CD4-positive, alpha-beta T cell treated with Interleukin-1 beta for 1 hour (primary cell): ENCODE data around the gene ZDHHC5.
A peak's percentile ranks its signal among the peaks of the same experiment; 100 is the strongest.

Source experiments
- DNase-seq, 2 donors: peaks; one replicate each; pipeline ENCODE4 v3.0.0-alpha.2; 2020 to 2022

The ZDHHC5 gene

DNA sequence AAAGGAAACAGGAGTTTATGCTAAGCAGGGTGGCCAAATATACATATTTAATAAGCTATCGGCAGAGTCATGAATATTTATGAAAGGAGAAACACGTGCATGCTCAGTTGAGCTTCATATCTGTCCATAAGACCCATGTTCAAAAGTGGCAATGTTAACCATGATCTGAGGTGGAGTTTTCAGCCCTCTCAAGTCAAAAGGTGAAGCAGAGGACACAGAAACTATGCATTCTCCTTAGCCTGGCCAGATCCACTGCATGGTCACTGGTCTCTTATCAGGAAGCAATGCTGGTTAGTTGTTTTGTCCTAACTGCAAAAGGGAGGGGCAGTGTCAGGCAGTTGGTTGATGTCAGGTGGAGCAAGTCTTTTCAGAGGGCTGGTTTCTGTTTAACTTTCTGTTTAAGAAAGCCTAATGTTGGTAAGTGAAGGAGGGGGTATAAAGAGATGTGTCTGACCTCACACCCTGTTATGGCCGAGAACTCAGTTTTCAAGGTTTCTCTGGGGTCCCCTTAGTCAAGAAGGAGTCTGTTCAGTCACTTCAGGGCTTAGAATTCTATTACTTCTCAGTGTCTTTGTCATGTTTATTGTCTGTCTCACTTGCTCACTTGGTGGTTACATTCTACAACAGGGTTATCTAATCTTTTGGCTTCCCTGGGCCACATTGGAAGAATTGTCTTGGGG lies 67.8 kb downstream of the ZDHHC5 start:
- no peak for DNase-seq

DNA sequence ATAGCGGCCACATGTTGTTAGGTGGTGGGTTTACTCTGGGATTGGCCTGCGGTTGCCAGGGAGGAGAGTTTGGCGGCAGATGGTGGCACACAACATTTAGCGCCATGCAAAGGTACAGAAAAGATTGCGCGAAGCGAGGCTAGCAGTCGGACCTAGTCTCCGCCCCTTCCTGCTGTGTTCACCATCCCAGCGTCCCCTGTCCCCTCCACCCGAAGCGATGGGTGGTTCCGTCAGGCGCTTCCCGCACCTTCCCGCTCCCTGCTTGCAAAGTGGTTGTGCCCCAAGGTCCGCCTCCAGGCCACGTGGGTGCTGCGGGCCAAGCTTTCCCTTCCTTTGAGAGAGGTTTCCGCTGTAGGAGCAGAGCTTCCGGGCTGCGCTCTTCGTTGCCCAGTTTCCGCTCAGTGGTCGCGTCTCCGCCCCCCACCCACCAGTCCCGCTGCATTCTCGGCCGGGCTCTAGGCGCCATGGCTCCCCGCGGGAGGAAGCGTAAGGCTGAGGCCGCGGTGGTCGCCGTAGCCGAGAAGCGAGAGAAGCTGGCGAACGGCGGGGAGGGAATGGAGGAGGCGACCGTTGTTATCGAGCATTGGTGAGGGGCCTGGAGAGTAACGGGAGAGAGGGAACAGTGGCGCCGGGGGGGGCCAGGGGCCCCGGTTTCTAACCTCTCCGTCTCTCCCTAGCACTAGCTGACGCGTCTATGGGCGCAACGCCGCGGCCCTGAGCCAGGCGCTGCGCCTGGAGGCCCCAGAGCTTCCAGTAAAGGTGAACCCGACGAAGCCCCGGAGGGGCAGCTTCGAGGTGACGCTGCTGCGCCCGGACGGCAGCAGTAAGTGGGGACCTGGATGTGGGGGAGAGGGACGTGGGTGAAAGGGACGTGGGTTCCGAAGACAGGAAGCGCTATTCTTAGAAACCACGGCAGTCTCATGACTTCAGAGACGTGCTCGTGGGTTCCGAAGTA lies 73.5 kb downstream of the ZDHHC5 start, which contains the start of gene SELENOH:
SELENOH (plus strand) TSS at position 360 of the 955 bp plus-strand sequence; CDS start at position 465, 105 bp downstream.
- DNase-seq: peak; percentile 92

DNA sequence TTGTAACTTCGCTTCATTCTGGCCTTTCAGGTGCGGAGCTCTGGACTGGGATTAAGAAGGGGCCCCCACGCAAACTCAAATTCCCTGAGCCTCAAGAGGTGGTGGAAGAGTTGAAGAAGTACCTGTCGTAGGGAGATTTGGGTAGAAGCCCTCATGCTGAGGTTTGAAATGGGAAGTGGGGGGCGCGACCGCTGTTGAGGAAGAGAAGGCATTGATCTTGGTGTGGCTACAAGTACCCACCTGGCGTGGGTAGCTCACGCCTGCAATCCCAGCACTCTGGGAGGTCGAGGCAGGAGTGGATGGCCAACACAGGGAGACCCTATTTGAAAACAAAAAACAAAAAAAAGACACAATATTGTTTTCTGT lies 74.2 kb downstream of the ZDHHC5 start:
- DNase-seq: no peak

DNA sequence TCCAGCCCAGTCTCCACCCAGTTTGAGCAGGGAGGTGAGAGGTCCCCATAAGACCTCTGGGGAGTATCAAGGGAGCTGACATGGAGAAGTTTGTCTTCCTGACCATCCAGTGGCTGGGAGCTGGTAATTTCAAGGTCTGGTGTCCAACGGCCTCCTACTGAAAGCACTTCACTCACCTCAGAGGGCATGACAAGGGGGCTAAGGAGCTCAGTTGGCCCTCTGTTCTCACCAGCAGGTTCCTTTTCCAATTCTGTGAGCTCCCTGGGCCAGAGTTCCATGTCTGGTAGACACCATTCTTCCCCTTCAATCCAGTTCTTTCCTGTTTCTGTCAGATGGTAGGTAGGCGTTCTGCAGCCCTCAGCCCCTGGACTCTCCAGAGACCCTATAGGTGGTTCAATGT lies 76.4 kb downstream of the ZDHHC5 start:
- DNase-seq: no peak

DNA sequence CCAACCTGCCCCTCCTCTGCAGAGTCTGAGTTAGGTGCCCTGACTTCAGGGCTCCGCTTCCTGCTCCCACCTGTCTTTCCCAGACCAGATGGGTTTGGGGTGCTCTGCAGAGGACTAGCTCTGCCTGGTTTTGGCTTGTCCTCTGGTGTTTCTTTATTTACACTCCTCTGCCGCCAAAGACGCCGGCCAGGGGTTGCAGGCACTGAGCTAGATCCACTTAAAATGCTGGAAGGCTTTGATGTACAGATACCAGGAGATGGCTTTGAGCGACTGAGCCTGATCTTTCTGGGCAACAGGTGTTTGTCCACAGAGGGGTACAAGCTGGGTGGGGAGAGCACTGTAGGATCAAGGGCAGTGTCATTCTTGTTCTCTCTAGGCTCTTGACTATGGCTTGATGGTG lies 77.3 kb downstream of the ZDHHC5 start:
- DNase-seq: no peak

DNA sequence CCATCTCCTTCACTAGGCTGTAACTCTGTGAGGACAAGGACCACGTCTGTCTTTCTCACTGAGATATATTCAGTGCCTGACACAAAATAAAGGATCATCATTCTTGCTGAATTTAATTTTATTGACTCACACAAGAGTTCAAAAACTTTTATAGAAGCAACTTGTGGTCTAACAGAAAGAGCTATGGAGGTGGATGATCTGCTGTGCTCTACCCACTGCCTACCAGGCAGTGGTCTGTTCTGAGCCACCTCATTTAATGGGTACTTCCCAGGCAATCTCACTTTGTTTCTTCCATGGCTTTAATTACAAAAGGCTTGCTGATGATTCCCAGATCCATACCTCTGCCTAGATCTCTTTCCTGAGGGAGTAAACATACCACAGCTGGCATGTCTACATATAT lies 79.0 kb downstream of the ZDHHC5 start:
- DNase-seq: no peak
